ENCODE results near the gene PHOX2B.
"Not testable (repeated sequence)": the region's sequence is repeated elsewhere in the genome, so short reads cannot be mapped to it uniquely, and the experiment has no call there.

Gene PHOX2B

DNA sequence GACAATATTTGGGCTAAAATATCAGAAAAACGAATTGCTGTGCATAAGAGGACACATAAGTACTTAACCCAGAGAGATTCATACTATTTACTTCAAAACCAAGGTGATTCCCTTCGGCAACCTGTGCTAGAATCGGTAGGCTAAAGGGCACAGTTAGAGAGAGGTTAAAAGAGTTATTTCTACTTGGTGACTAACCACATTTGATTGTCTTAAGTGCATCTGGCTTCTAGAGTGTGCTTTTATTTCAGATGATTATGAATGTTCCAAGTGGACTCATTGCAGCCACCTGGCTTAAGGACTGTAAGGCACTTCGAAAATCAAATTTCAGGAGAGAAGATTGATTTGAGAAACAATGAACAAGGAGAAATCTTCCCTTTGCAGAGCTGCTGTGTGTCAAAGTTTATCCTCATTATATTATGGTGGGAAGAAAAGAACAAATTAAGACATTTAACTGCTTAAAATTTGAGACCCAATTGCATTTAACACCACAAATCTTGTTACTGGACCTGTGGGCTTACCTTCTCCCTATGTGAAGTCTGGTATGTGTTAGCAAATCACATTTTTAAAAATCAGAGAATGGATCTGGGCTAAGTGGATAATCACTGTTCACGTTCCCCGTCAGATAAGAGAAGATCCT, 34.0 kb downstream of the PHOX2B start:
- no peaks in the 10 kb centered on the region for H3K9me3 ChIP-seq (ENCODE audit: control insufficient read depth in 1 of 2, low read length in 2 of 2)
- H3K4me3 ChIP-seq (ENCODE audit: low read depth in 1 of 2, low read length in 2 of 2), result no peak overlapping the region
- no peaks in the 10 kb centered on the region for H3K27me3 ChIP-seq (ENCODE audit: control insufficient read depth in 1 of 2, insufficient read depth in 2 of 2, low read length in 2 of 2)
- H3K27ac ChIP-seq (ENCODE audit: low read depth, low read length), result no peak overlapping the region
- no peaks in the 10 kb centered on the region for H3K4me1 ChIP-seq (ENCODE audit: control insufficient read depth in 1 of 2, insufficient read depth in 2 of 2, low read length in 2 of 2)
- no peaks in the 10 kb centered on the region for H3K36me3 ChIP-seq (ENCODE audit: control insufficient read depth in 1 of 2, insufficient read depth in 2 of 2, low read length in 2 of 2)
- no peak overlapping the region for H3K9ac ChIP-seq (ENCODE audit: low read depth in 1 of 2, low read length in 2 of 2)

- H3K4me3 ChIP-seq (ENCODE audit: low read depth in 1 of 2, low read length in 2 of 2), result no peak overlapping the region
- no peaks in the 10 kb centered on the region for H3K27me3 ChIP-seq (ENCODE audit: control insufficient read depth in 1 of 2, insufficient read depth in 2 of 2, low read length in 2 of 2)
- no peaks in the 10 kb centered on the region for H3K9me3 ChIP-seq (ENCODE audit: control insufficient read depth in 1 of 2, low read length in 2 of 2)
- H3K27ac ChIP-seq (ENCODE audit: low read depth, low read length), result no peak overlapping the region
- H3K36me3 ChIP-seq (ENCODE audit: control insufficient read depth in 1 of 2, insufficient read depth in 2 of 2, low read length in 2 of 2), result no peaks in the 10 kb centered on the region
- no peaks in the 10 kb centered on the region for H3K4me1 ChIP-seq (ENCODE audit: control insufficient read depth in 1 of 2, insufficient read depth in 2 of 2, low read length in 2 of 2)
- H3K9ac ChIP-seq (ENCODE audit: low read depth in 1 of 2, low read length in 2 of 2), result no peak overlapping the region
Measured at GRCh38 chr4:41713768-41714167, 34.8 kb downstream of the PHOX2B start.

- Histone ChIP-seq H3K4me1 (ENCODE audit: control insufficient read depth in 1 of 2, insufficient read depth in 2 of 2, low read length in 2 of 2) (no peaks in the 10 kb centered on the region), H3K9ac (ENCODE audit: low read depth in 1 of 2, low read length in 2 of 2) (no peak overlapping the region), H3K9me3 (ENCODE audit: control insufficient read depth in 1 of 2, low read length in 2 of 2) (no peaks in the 10 kb centered on the region), H3K4me3 (ENCODE audit: low read depth in 1 of 2, low read length in 2 of 2) (no peak overlapping the region), H3K27ac (ENCODE audit: low read depth, low read length) (no peak overlapping the region), H3K36me3 (ENCODE audit: control insufficient read depth in 1 of 2, insufficient read depth in 2 of 2, low read length in 2 of 2) (no peaks in the 10 kb centered on the region), H3K27me3 (ENCODE audit: control insufficient read depth in 1 of 2, insufficient read depth in 2 of 2, low read length in 2 of 2) (no peaks in the 10 kb centered on the region)
Measured at GRCh38 chr4:41712425-41712824, 36.1 kb downstream of the PHOX2B start.

DNA sequence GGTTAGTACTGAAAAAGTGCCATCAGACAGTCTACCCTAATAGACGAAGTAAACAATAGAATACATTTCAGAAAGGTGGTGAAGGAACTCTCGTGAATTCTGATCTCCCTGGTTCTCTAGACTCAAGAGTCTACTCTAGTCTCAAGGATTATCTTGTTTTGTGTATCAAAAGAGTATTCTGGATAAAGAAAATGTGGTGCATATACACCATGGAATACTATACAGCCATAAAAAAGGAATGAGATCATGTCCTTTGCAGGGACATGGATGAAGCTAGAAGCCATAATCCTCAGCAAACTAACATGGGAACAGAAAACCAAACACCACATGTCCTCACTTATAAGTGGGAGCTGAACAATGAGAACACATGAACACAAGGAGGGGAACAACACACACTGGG, 36.9 kb downstream of the PHOX2B start:
- not testable (repeated sequence) for H3K4me1 ChIP-seq (ENCODE audit: control insufficient read depth in 1 of 2, insufficient read depth in 2 of 2, low read length in 2 of 2); H3K27me3 ChIP-seq (ENCODE audit: control insufficient read depth in 1 of 2, insufficient read depth in 2 of 2, low read length in 2 of 2)

GRCh38 chr4:41709844-41710481, 38.6 kb downstream of the PHOX2B start:
- no peaks in the 10 kb centered on the region for H3K9me3 ChIP-seq (ENCODE audit: control insufficient read depth in 1 of 2, low read length in 2 of 2)
- no peaks in the 10 kb centered on the region for H3K27me3 ChIP-seq (ENCODE audit: control insufficient read depth in 1 of 2, insufficient read depth in 2 of 2, low read length in 2 of 2)

More for the DNA sequence above, 36.9 kb downstream of the PHOX2B start:
- not testable (repeated sequence) for H3K27ac ChIP-seq (ENCODE audit: low read depth, low read length); H3K9me3 ChIP-seq (ENCODE audit: control insufficient read depth in 1 of 2, low read length in 2 of 2); H3K4me3 ChIP-seq (ENCODE audit: low read depth in 1 of 2, low read length in 2 of 2); H3K36me3 ChIP-seq (ENCODE audit: control insufficient read depth in 1 of 2, insufficient read depth in 2 of 2, low read length in 2 of 2); H3K9ac ChIP-seq (ENCODE audit: low read depth in 1 of 2, low read length in 2 of 2)

GRCh38 chr4:41703785-41704184, 44.7 kb downstream of the PHOX2B start:
- H3K27me3 ChIP-seq (ENCODE audit: control insufficient read depth in 1 of 2, insufficient read depth in 2 of 2, low read length in 2 of 2), result peaks cover 0 to 5% of the 10 kb centered on the region in 2 donors
- no peaks in the 10 kb centered on the region for H3K36me3 ChIP-seq (ENCODE audit: control insufficient read depth in 1 of 2, insufficient read depth in 2 of 2, low read length in 2 of 2)
- H3K27ac ChIP-seq (ENCODE audit: low read depth, low read length), result no peak overlapping the region
- no peak overlapping the region for H3K9ac ChIP-seq (ENCODE audit: low read depth in 1 of 2, low read length in 2 of 2)
- H3K4me1 ChIP-seq (ENCODE audit: control insufficient read depth in 1 of 2, insufficient read depth in 2 of 2, low read length in 2 of 2), result no peaks in the 10 kb centered on the region
- H3K4me3 ChIP-seq (ENCODE audit: low read depth in 1 of 2, low read length in 2 of 2), result no peak overlapping the region
- no peaks in the 10 kb centered on the region for H3K9me3 ChIP-seq (ENCODE audit: control insufficient read depth in 1 of 2, low read length in 2 of 2)

More at GRCh38 chr4:41709844-41710481, 38.6 kb downstream of the PHOX2B start:
- no peaks in the 10 kb centered on the region for H3K4me1 ChIP-seq (ENCODE audit: control insufficient read depth in 1 of 2, insufficient read depth in 2 of 2, low read length in 2 of 2)
- no peak overlapping the region for H3K9ac ChIP-seq (ENCODE audit: low read depth in 1 of 2, low read length in 2 of 2)
- H3K4me3 ChIP-seq (ENCODE audit: low read depth in 1 of 2, low read length in 2 of 2), result no peak overlapping the region
- no peaks in the 10 kb centered on the region for H3K36me3 ChIP-seq (ENCODE audit: control insufficient read depth in 1 of 2, insufficient read depth in 2 of 2, low read length in 2 of 2)
- no peak overlapping the region for H3K27ac ChIP-seq (ENCODE audit: low read depth, low read length)

- no peak overlapping the region for H3K4me3 ChIP-seq (ENCODE audit: low read depth in 1 of 2, low read length in 2 of 2)
- H3K27me3 ChIP-seq (ENCODE audit: control insufficient read depth in 1 of 2, insufficient read depth in 2 of 2, low read length in 2 of 2), result peaks cover 0 to 5% of the 10 kb centered on the region in 2 donors
- H3K9ac ChIP-seq (ENCODE audit: low read depth in 1 of 2, low read length in 2 of 2), result no peak overlapping the region
- H3K9me3 ChIP-seq (ENCODE audit: control insufficient read depth in 1 of 2, low read length in 2 of 2), result no peaks in the 10 kb centered on the region
- H3K27ac ChIP-seq (ENCODE audit: low read depth, low read length), result no peak overlapping the region
- H3K36me3 ChIP-seq (ENCODE audit: control insufficient read depth in 1 of 2, insufficient read depth in 2 of 2, low read length in 2 of 2), result no peaks in the 10 kb centered on the region
- H3K4me1 ChIP-seq (ENCODE audit: control insufficient read depth in 1 of 2, insufficient read depth in 2 of 2, low read length in 2 of 2), result no peaks in the 10 kb centered on the region
Measured at GRCh38 chr4:41702770-41703169, 45.8 kb downstream of the PHOX2B start.

GRCh38 chr4:41701983-41702382, 46.5 kb downstream of the PHOX2B start:
- Histone ChIP-seq H3K27ac (ENCODE audit: low read depth, low read length) (no peak overlapping the region), H3K4me3 (ENCODE audit: low read depth in 1 of 2, low read length in 2 of 2) (no peak overlapping the region), H3K36me3 (ENCODE audit: control insufficient read depth in 1 of 2, insufficient read depth in 2 of 2, low read length in 2 of 2) (no peaks in the 10 kb centered on the region), H3K9me3 (ENCODE audit: control insufficient read depth in 1 of 2, low read length in 2 of 2) (no peaks in the 10 kb centered on the region), H3K4me1 (ENCODE audit: control insufficient read depth in 1 of 2, insufficient read depth in 2 of 2, low read length in 2 of 2) (no peaks in the 10 kb centered on the region), H3K9ac (ENCODE audit: low read depth in 1 of 2, low read length in 2 of 2) (no peak overlapping the region), H3K27me3 (ENCODE audit: control insufficient read depth in 1 of 2, insufficient read depth in 2 of 2, low read length in 2 of 2) (peaks cover 0 to 5% of the 10 kb centered on the region in 2 donors)

- H3K36me3 ChIP-seq (ENCODE audit: control insufficient read depth in 1 of 2, insufficient read depth in 2 of 2, low read length in 2 of 2), result no peaks in the 10 kb centered on the region
- no peak overlapping the region for H3K4me3 ChIP-seq (ENCODE audit: low read depth in 1 of 2, low read length in 2 of 2)
- no peak overlapping the region for H3K27ac ChIP-seq (ENCODE audit: low read depth, low read length)
- H3K9me3 ChIP-seq (ENCODE audit: control insufficient read depth in 1 of 2, low read length in 2 of 2), result no peaks in the 10 kb centered on the region
- no peaks in the 10 kb centered on the region for H3K27me3 ChIP-seq (ENCODE audit: control insufficient read depth in 1 of 2, insufficient read depth in 2 of 2, low read length in 2 of 2)
- no peaks in the 10 kb centered on the region for H3K4me1 ChIP-seq (ENCODE audit: control insufficient read depth in 1 of 2, insufficient read depth in 2 of 2, low read length in 2 of 2)
- H3K9ac ChIP-seq (ENCODE audit: low read depth in 1 of 2, low read length in 2 of 2), result no peak overlapping the region
Measured at GRCh38 chr4:41696763-41697162, 51.8 kb downstream of the PHOX2B start.

GRCh38 chr4:41696131-41696530, 52.4 kb downstream of the PHOX2B start:
- Histone ChIP-seq H3K27me3 (ENCODE audit: control insufficient read depth in 1 of 2, insufficient read depth in 2 of 2, low read length in 2 of 2) (no peaks in the 10 kb centered on the region), H3K4me3 (ENCODE audit: low read depth in 1 of 2, low read length in 2 of 2) (no peak overlapping the region), H3K27ac (ENCODE audit: low read depth, low read length) (no peak overlapping the region), H3K9ac (ENCODE audit: low read depth in 1 of 2, low read length in 2 of 2) (no peak overlapping the region), H3K9me3 (ENCODE audit: control insufficient read depth in 1 of 2, low read length in 2 of 2) (no peaks in the 10 kb centered on the region), H3K4me1 (ENCODE audit: control insufficient read depth in 1 of 2, insufficient read depth in 2 of 2, low read length in 2 of 2) (no peaks in the 10 kb centered on the region), H3K36me3 (ENCODE audit: control insufficient read depth in 1 of 2, insufficient read depth in 2 of 2, low read length in 2 of 2) (no peaks in the 10 kb centered on the region)

All from duodenal mucosa (tissue), 2 donors.